ENCODE results near the gene ADCY10.
"Not testable (repeated sequence)": the region's sequence is repeated elsewhere in the genome, so short reads cannot be mapped to it uniquely, and the experiment has no call there.

ADCY10 gene

GRCh38 chr1:167913895-167914496, at the start of gene ADCY10:
ADCY10 (minus strand) TSS chr1:167914134; CDS start chr1:167905140, 8,994 bp downstream.
- in situ Hi-C loops (cut with MboI; ENCODE audit: low sequenced_read_pairs) = no loop called here

GRCh38 chr1:167957710-167958109, 43.8 kb upstream of the ADCY10 start:
- in situ Hi-C loops (cut with MboI; ENCODE audit: low sequenced_read_pairs) = no loop called here

DNA sequence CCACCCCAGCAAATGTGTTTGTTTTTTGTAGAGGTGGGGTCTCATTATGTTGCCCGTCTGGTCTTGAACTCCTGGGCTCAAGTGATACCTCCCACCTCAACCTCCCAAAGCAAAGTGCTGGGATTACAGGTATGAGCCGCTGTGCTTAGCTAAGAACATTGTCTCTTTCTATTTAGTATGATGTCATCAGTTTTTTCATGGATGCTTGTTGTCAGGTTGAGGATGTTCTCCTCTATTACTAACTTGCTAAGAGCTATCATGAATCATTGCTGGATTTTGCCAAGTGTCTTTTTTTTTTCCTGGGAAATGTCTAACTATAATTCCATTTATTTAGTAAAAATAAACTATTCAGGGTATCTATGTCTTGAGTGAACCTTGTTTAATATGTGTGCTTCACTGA, 42.0 kb upstream of the ADCY10 start:
- in situ Hi-C loops (cut with MboI; ENCODE audit: low sequenced_read_pairs) = no loop called here

GRCh38 chr1:167950569-167950968, 36.6 kb upstream of the ADCY10 start:
- in situ Hi-C loops (cut with MboI; ENCODE audit: low sequenced_read_pairs) = no loop called here

DNA sequence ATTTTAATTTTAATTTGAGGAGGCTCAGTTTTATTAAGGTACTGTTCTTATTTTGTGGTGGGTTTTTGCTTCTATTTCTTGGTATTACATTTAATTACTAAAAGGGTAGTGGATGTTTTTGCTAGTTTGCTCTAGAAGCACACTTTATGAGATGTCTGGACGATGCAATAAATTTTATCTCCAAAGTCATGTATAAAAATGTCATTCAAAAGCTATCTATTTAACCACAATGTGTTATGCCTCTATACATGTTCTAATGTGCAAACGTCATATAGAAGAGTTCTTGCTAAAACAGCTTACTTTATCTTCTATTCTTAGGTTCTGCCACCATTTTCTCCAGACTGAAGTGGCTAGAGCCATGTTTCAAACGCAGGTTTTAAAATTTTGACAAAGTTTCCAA, 35.9 kb upstream of the ADCY10 start:
- in situ Hi-C loops (cut with MboI; ENCODE audit: low sequenced_read_pairs) = no loop called here

- in situ Hi-C loops (cut with MboI; ENCODE audit: low sequenced_read_pairs) = no loop called here
Measured at GRCh38 chr1:167947733-167948132, 33.8 kb upstream of the ADCY10 start.

DNA sequence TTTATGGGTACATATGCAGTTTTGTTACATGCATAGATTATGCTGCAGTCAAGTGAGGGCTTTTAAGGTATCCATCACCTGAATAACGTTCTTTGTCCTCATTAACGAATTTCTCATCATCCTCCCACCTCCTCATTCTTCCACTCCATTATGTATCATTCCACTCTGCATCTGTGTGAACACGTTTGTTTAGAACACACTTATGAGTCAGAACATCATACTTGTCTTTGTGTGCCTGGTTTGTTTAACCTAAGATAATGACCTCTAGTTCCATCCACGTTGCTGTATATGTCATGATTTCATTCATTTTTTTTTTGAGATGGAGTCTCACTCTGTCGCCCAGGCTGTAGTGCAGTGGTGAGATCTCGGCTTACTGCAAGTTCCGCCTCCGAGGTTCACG, 29.6 kb upstream of the ADCY10 start:
- in situ Hi-C loops (cut with MboI; ENCODE audit: low sequenced_read_pairs) = no loop called here

- in situ Hi-C loops (cut with MboI; ENCODE audit: low sequenced_read_pairs) = no loop called here
Measured at GRCh38 chr1:167940264-167940663, 26.3 kb upstream of the ADCY10 start.

DNA sequence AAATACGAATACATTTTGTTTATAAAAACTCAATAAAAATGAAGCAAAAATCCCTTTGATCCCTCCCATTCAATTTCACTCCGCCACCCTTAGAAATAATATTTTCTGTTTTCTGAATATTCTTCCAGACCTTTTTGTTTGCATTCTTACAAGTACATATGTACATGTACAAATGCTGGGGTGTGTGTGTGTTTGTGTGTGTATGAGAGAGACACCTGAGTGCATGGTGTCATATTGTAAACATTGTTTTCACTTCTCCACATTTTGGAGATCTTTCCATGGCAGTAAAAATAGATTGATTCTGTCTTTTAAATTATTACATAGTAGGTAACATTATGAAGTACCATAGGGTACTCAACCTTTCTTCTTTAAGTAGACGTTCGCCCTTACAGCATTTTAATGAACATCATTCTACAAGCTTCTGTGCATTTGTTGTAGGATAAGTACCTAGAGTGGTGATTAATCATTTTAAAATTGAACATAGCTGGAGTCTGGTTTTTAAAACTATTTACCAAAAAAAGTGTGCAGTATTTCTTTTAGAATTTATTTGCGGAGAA, 24.2 kb upstream of the ADCY10 start:
- in situ Hi-C loops (cut with MboI; ENCODE audit: low sequenced_read_pairs) = no loop called here

- in situ Hi-C loops (cut with MboI; ENCODE audit: low sequenced_read_pairs) = no loop called here
Measured at GRCh38 chr1:167937709-167938010, 23.7 kb upstream of the ADCY10 start.

DNA sequence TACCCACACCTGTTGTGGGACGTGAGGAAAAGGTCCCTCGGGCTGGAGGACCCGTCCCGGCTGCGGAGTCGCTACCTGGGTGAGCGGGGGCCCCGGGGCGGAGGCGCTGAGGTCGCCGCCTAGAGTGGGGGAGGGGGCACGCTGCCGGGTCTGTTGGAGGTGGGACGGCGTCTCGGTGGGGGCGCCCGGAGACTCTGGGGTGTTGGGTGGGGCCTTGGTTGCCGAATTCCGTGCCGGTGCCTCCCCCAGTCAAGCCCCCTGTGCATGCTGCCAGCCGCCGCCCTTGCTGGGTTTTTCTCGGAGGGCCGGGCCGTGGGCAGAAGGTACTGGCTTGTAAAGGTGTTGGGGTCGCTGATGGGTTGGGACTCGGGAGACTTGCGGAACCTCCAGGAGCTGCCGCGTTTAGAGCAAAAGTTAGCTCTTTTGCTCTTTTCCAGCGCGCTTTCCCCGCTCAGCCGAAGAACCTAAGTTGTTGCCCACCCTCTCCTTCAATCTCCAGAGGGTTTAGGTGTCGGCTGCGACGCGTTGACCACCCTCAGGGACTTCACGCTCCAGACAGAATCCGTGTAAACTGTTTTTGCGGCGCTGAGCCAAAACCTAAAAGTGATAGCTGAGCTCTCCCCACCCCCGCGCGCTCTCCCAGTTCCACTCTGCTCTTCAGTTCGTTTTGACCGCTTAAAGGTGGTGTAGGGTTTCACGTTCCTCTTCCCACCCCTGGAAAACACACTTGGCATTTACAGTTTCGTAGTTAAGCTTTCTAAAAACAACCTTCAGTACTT, 23.2 kb upstream of the ADCY10 start, which contains the start of gene MPC2:
Gene MPC2, minus strand, starts transcription at position 143 of the 779 bp plus-strand sequence. CDS start 1,231 bp downstream, outside the sequence.
- in situ Hi-C loops (cut with MboI; ENCODE audit: low sequenced_read_pairs) = no loop called here

DNA sequence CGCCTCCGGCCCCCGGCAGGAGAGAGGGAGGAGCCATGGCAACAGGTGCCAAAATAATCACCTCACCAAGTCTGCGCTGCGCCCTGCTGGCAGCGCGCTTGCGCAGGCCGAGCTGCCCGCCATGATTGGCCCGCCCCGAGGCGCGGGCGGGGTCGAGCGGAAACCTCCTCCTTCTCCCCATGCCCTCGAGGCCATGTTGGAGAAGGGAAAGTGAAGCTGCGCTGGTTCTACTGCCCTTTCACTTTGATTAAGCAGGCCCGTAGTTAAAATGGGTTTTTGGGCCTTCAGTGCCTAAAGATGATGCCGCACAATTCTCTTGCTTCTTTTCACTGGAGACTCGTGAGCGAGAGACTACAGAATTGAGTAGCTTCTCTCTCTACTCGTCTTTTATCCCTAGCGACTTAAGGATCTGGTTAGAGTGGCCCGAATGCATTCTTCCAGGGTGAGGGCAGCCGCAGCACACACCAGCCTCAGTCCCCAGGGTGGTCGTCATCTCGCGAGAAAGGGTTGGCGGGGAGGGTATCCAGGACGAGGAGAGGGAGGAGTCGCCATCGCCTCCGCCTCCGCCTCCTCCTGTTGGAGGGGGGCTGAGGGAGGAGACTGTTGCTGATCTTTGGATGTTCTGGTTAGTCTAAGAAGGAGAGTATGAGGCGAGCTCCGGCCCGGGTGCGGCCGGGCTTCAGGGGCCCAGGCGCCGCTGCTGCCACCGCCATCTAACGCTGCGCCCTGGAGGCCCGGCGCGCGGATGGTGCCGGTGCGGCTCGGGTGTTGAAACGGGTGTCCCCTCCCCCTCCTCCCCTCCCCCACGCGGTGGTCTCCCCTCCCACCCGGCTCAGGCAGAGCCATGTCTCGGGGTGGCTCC, 22.4 kb upstream of the ADCY10 start, which contains the start of gene DCAF6:
Gene DCAF6, plus strand, starts transcription at position 616 of the 862 bp plus-strand sequence. Its CDS starts 229 bp downstream, at position 845.
- in situ Hi-C loops (cut with MboI; ENCODE audit: low sequenced_read_pairs) = no loop called here

DNA sequence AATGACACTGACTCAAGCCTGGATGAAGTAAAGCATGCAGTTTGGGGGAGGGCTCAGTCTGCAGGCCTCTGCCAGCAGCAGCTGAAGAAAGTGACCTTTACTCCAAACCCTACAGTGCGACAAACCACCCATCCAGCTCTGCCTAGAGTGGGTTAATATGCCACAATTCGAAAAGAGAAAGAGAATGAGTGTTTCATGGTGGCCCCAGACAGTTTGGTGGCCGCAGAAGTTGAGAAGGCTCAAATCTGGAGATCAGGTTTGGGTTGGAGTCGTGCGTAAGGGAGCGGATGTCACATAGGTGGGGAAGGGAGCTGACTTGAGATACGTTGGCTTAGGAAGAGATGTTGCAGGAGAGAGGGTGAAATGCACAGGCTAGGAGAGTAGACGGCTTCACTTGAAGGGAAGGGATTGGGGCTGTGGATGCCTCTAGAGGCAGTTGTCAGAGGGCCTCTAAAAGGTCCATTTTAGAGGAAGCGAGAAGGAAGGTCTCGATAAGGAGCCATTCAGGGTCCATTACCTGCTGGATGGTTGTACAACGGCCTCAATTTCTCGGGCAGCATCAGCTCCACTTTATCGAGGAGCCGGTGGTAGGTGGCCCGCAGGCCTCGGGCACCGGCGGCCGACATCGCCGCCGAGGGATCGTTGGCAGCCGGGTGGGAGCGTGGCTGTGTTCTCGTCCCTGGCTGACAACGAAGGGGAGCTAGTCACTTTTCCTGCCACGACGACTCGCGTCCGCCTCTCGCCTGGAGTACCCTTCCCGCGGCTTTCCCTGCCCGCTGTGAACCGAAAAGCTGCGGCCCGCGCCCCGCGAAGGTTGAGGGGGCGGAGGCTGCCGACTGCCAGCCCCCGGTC, 21.5 kb upstream of the ADCY10 start:
- in situ Hi-C loops (cut with MboI; ENCODE audit: low sequenced_read_pairs) = no loop called here

- in situ Hi-C loops (cut with MboI; ENCODE audit: low sequenced_read_pairs) = no loop called here
Measured at GRCh38 chr1:167934426-167935215, 20.7 kb upstream of the ADCY10 start.

GRCh38 chr1:167933788-167934187, 19.9 kb upstream of the ADCY10 start:
- in situ Hi-C loops (cut with MboI; ENCODE audit: low sequenced_read_pairs) = no loop called here

DNA sequence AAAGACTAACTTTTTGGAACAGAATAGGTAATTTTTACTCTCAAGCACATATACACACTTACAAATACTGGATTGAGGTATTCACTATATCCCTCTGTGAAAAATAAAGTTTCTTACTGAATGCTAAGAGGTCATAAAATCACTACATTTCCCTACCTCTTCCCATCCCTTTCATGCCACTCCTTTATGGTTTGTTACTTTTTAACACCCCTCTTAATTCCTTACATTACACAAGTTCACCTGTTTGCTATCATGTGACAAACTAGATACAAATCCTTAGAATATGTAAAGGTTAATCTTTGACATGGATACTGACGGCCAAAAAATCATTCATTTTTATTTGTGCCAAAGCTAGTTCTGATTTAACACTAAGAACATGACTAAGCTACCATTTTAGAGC, 15.8 kb upstream of the ADCY10 start:
- in situ Hi-C loops (cut with MboI; ENCODE audit: low sequenced_read_pairs) = no loop called here

- in situ Hi-C loops (cut with MboI; ENCODE audit: low sequenced_read_pairs) = not testable (repeated sequence)
Measured at GRCh38 chr1:167928919-167929318, 15.0 kb upstream of the ADCY10 start.

DNA sequence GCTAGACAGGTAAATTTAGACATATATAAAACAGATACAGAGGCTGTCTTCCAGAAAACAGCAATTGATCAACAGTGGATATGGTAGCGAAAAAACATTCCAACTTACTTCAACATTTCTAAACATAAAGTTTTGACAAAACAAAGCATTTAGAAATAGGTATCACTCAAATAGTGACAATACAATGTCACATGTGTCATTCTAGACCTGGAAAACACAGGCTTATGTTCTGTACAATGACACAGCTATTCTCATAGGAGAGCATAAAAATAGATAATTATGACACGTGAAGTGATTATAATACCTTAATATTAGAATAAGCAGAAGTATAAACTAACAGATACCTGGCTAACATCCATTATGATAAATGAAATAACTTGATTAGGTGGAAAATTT, 14.5 kb upstream of the ADCY10 start:
- in situ Hi-C loops (cut with MboI; ENCODE audit: low sequenced_read_pairs) = no loop called here

- in situ Hi-C loops (cut with MboI; ENCODE audit: low sequenced_read_pairs) = no loop called here
Measured at GRCh38 chr1:167927046-167927754, 13.3 kb upstream of the ADCY10 start.
